Liver (tissue), 9 donors: ENCODE results near the gene STH. TPM values are rescaled to one million over a fixed set of nuclear protein-coding genes. Genes with fewer than 3 reads are reported as not detected.

Source experiments
- DNase-seq: peaks from one replicate; pipeline ENCODE4 v3.0.0-alpha.2; 2017; ENCODE audit warnings: low spot score
- H3K27ac ChIP-seq, 2 donors: one replicate each; pipeline ENCODE4 v1.7.0; 2013; ENCODE audit warnings: inconsistent platforms in 2 of 2, low read length in 2 of 2, control low read depth in 1 of 2, low read depth in 1 of 2, mild to moderate bottlenecking in 1 of 2
- H3K27me3 ChIP-seq, 4 donors: one replicate each; pipeline versions ENCODE4 v1.6.1 to v1.7.0; 2013; ENCODE audit warnings: low read length in 3 of 4, inconsistent platforms in 1 of 4, mild to moderate bottlenecking in 1 of 4, moderate library complexity in 1 of 4; ENCODE audit not compliant: control insufficient read depth in 4 of 4, insufficient read depth in 4 of 4
- H3K36me3 ChIP-seq, 4 donors: one replicate each; pipeline versions ENCODE4 v1.6.1 to v1.7.0; 2013; ENCODE audit warnings: low read length in 3 of 4, mild to moderate bottlenecking in 3 of 4, low read depth in 1 of 4, moderate library complexity in 1 of 4; ENCODE audit not compliant: control insufficient read depth in 4 of 4, insufficient read depth in 3 of 4
- H3K4me1 ChIP-seq, 4 donors: one replicate each; pipeline versions ENCODE4 v1.6.1 to v1.7.0; 2013; ENCODE audit warnings: low read length in 3 of 4, mild to moderate bottlenecking in 3 of 4, moderate library complexity in 1 of 4; ENCODE audit not compliant: control insufficient read depth in 4 of 4, insufficient read depth in 4 of 4
- H3K4me3 ChIP-seq, 3 donors: one replicate each; pipeline versions ENCODE4 v1.6.1 to v1.7.0; 2013; ENCODE audit warnings: low read length in 3 of 3, control low read depth in 1 of 3, low read depth in 1 of 3, mild to moderate bottlenecking in 1 of 3
- H3K9ac ChIP-seq, 2 donors: one replicate each; pipeline ENCODE4 v1.7.0; 2013; ENCODE audit warnings: low read length in 2 of 2, mild to moderate bottlenecking in 2 of 2, moderate library complexity in 2 of 2, control low read depth in 1 of 2, low read depth in 1 of 2
- H3K9me3 ChIP-seq, 4 donors: one replicate each; pipeline versions ENCODE4 v1.6.1 to v1.7.0; 2013; ENCODE audit warnings: low read length in 3 of 4; ENCODE audit not compliant: control insufficient read depth in 4 of 4
- ATF3 ChIP-seq: IDR thresholded peaks from 2 replicates; pipeline ENCODE4 v1.6.1; 2016; ENCODE audit warnings: antibody characterized with exemption
- CTCF ChIP-seq: fragments of 150-350 bp; IDR thresholded peaks from 2 replicates; pipeline ENCODE4 v1.5.1; 2017; ENCODE audit warnings: improper control_type of control experiment, low read depth, low read length; ENCODE audit not compliant: missing input control
- EGR1 ChIP-seq, 2 donors: IDR thresholded peaks; 2 replicates each; pipeline ENCODE4 v1.6.1; 2016 to 2018; ENCODE audit warnings: antibody characterized with exemption in 2 of 2, low read depth in 2 of 2
- FOXA1 ChIP-seq: IDR thresholded peaks from 2 replicates; pipeline ENCODE4 v1.6.1; 2016; ENCODE audit warnings: antibody characterized with exemption
- GABPA ChIP-seq, 2 donors: IDR thresholded peaks in 1 of 2; conservative IDR thresholded peaks in 1 of 2; 2 replicates each; pipeline ENCODE4 v1.6.1; 2016; ENCODE audit warnings: antibody characterized with exemption in 2 of 2, mild to moderate bottlenecking in 1 of 2, moderate library complexity in 1 of 2
- HNF4G ChIP-seq: IDR thresholded peaks from 2 replicates; pipeline ENCODE4 v1.6.1; 2016; ENCODE audit warnings: antibody characterized with exemption
- JUND ChIP-seq, 2 donors: IDR thresholded peaks; 2 replicates each; pipeline ENCODE4 v1.6.1; 2016; ENCODE audit warnings: antibody characterized with exemption in 2 of 2
- MAX ChIP-seq: IDR thresholded peaks from 2 replicates; pipeline ENCODE4 v1.6.1; 2016; ENCODE audit warnings: antibody characterized with exemption
- NR2F2 ChIP-seq: IDR thresholded peaks from 2 replicates; pipeline ENCODE4 v1.6.1; 2016; ENCODE audit warnings: antibody characterized with exemption
- RAD21 ChIP-seq, 2 donors: IDR thresholded peaks; 2 replicates each; pipeline ENCODE4 v1.6.1; 2016; ENCODE audit warnings: antibody characterized with exemption in 2 of 2, mild to moderate bottlenecking in 2 of 2
- REST ChIP-seq: IDR thresholded peaks from 2 replicates; pipeline ENCODE4 v1.6.1; 2016; ENCODE audit warnings: antibody characterized with exemption, mild to moderate bottlenecking
- RXRA ChIP-seq, 2 donors: IDR thresholded peaks; 2 replicates each; pipeline ENCODE4 v1.6.1; 2017 to 2018; ENCODE audit warnings: antibody characterized with exemption in 2 of 2, mild to moderate bottlenecking in 1 of 2
- TAF1 ChIP-seq: conservative IDR thresholded peaks from 2 replicates; pipeline ENCODE4 v1.6.1; 2016; ENCODE audit warnings: antibody characterized with exemption, mild to moderate bottlenecking
- YY1 ChIP-seq: IDR thresholded peaks from 2 replicates; pipeline ENCODE4 v1.6.1; 2016; ENCODE audit warnings: antibody characterized with exemption, mild to moderate bottlenecking
- ZBTB33 ChIP-seq: IDR thresholded peaks from 2 replicates; pipeline ENCODE4 v1.6.1; 2016; ENCODE audit warnings: antibody characterized with exemption
- WGBS: extraction: QIAGEN DNeasy Blood & Tissue Kit; methylation state at CpG from one replicate; pipeline ENCODE4 v1.1.7; 2013; 5-methylcytosine and 5-hydroxymethylcytosine counted together
- polyA plus RNA-seq, 2 donors: library from polyadenylated mRNA; stranded (reverse) in 1 of 2; unstranded in 1 of 2; fragments of 200-250 nt in 1 of 2; fragments of >200 nt in 1 of 2; fragmentation: Nextera tagmentation in 1 of 2; extraction: Ambion mirVana in 1 of 2; gene quantifications; one replicate each; pipeline versions ENCODE4 v1.2.1 to v1.2.3, GENCODE V29; 2013 to 2015
- total RNA-seq, 2 donors: library from RNA; depleted of rRNA; stranded (reverse); fragments of >200 nt; gene quantifications; one replicate each; pipeline ENCODE4 v1.2.3, GENCODE V29; 2014
- donor health status: healthy.
- donor health status: healthy.
- donor health status: healthy.
- donor health status: healthy.
- donor health status: healthy.

The STH gene
- total and polyA plus RNA-seq, 4 donors, result not detected

GRCh38 chr17:46027976-46028325 is 28.9 kb downstream of the STH start:
- 90% methylated on average over 4 of the region's 4 CpGs for WGBS

More at GRCh38 chr17:46027976-46028325, 28.9 kb downstream of the STH start:
- H3K4me3 ChIP-seq, result no peak overlapping the region
- no peak for TF ChIP-seq RXRA (IDR thresholded peaks at IDR 0.05)
- no peak for TF ChIP-seq TAF1
- TF ChIP-seq MAX, result no peak
- no peak for TF ChIP-seq ZBTB33
- no peak for TF ChIP-seq JUND (IDR thresholded peaks at IDR 0.05)
- no peak for TF ChIP-seq YY1
- no peak for TF ChIP-seq RAD21 (IDR thresholded peaks at IDR 0.05)
- no peak for TF ChIP-seq GABPA (IDR thresholded peaks at IDR 0.05 in 1 of 2, conservative IDR thresholded peaks at IDR 0.05 in 1 of 2)
- TF ChIP-seq CTCF, result no peak
- no peak for TF ChIP-seq EGR1 (IDR thresholded peaks at IDR 0.05; ENCODE audit: low read depth in 2 of 2)
- TF ChIP-seq FOXA1, result no peak
- no peak for TF ChIP-seq NR2F2
- no peak for TF ChIP-seq ATF3
- no peak for TF ChIP-seq HNF4G
- TF ChIP-seq REST, result no peak
- peaks cover 10 to 35% (median 28%) of the 10 kb centered on the region in 4 donors for H3K36me3 ChIP-seq
- DNase-seq, result no peak
- no peaks in the 10 kb centered on the region for H3K4me1 ChIP-seq
- H3K9ac ChIP-seq, result no peak overlapping the region
- no peaks in the 10 kb centered on the region for H3K27me3 ChIP-seq
- no peaks in the 10 kb centered on the region for H3K9me3 ChIP-seq
- no peak overlapping the region for H3K27ac ChIP-seq
